ENCODE results near the gene TSPAN14.

DNA sequence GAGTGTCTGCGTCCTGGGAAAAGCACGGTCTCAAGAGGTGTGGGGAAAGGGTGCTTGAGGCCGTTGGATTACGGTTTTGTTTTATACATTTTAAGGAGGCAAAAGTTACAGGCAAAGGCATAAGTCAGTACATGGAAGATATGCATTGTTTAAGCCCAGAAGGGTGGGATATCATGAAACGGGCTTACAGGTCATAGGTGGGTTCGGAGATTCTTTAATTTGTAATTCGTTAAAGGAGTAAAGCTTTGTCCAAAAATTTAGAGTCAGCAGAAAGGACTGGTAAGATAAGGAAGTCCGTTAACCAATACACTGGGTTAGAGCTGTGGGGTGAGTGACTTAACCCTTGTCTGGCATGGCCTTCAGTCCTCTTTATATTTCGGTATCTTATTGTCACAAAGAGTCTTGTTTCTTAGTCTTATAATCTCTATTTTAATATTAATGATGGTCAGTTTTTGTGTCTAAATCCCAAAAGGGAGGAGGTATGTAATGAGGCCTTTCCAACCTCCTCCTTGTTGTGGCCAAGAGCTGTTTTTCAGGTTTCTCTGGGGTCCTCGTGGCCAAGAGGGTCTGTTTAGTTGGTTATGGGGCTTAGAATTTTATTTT, 12.7 kb downstream of the TSPAN14 start:
- TF ChIP-seq, protein P1, sequence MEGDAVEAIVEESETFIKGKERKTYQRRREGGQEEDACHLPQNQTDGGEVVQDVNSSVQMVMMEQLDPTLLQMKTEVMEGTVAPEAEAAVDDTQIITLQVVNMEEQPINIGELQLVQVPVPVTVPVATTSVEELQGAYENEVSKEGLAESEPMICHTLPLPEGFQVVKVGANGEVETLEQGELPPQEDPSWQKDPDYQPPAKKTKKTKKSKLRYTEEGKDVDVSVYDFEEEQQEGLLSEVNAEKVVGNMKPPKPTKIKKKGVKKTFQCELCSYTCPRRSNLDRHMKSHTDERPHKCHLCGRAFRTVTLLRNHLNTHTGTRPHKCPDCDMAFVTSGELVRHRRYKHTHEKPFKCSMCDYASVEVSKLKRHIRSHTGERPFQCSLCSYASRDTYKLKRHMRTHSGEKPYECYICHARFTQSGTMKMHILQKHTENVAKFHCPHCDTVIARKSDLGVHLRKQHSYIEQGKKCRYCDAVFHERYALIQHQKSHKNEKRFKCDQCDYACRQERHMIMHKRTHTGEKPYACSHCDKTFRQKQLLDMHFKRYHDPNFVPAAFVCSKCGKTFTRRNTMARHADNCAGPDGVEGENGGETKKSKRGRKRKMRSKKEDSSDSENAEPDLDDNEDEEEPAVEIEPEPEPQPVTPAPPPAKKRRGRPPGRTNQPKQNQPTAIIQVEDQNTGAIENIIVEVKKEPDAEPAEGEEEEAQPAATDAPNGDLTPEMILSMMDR (IDR thresholded peaks at IDR 0.05; ENCODE audit: low read depth, low read length) = no peak
- no peak for TF ChIP-seq POLR2A (IDR thresholded peaks at IDR 0.05; ENCODE audit: extremely low read depth, insufficient read length)

Data from NB4 (cell line).